IMR-90 (cell line): ENCODE data around the gene BPIFA3. TPM values are rescaled to one million over a fixed set of nuclear protein-coding genes. Genes with fewer than 3 reads are reported as not detected.

ENCODE experiments used
- ATAC-seq: fragments of 200-7000 bp; cut with Tn5 transposase; 2 replicates; pipeline ENCODE4 v1.9.1; 2020; ENCODE audit warnings: low read depth, mild to moderate bottlenecking, moderate library complexity
- BruUV-seq: library from RNA; stranded (reverse); fragments of 400-500 nt; replicated peaks from 2 replicates; lab custom pipeline; 2021; lab: Mats Ljungman, UMichigan
- CTCF ChIA-PET: fragments of 300-600 bp; formaldehyde crosslinking; extraction: SDS; loops from one replicate; lab custom pipeline; 2021; ENCODE audit warnings: antibody characterized with exemption; lab: Yijun Ruan, JAX
- POLR2A ChIA-PET: fragments of 300-600 bp; sonication (Branson Sonifier 250); formaldehyde crosslinking; loops from one replicate; lab custom pipeline; 2022; ENCODE audit warnings: antibody characterized with exemption; ENCODE audit not compliant: unreplicated experiment; lab: Charles Lee
- DNase-seq: peaks from one replicate; pipeline ENCODE4 v3.0.0; 2013
- H2AFZ ChIP-seq: replicated peaks from 2 replicates; pipeline ENCODE3; 2013; ENCODE audit warnings: low read length, mild to moderate bottlenecking; ENCODE audit not compliant: poor library complexity
- H2AK5ac ChIP-seq: 2 replicates; pipeline ENCODE4 v1.6.1; 2013; ENCODE audit warnings: low read depth, low read length, inconsistent platforms
- H2AK9ac ChIP-seq: replicated peaks from 2 replicates; pipeline ENCODE3; 2013; ENCODE audit warnings: mild to moderate bottlenecking, low read depth, low read length, moderate library complexity; ENCODE audit not compliant: poor library complexity
- H2BK120ac ChIP-seq: 2 replicates; pipeline ENCODE4 v1.6.1; 2013; ENCODE audit warnings: low read depth, low read length, inconsistent platforms
- H2BK15ac ChIP-seq: 3 replicates; pipeline ENCODE4 v1.6.1; 2013; ENCODE audit warnings: low read depth, low read length, inconsistent platforms
- H2BK20ac ChIP-seq: 2 replicates; pipeline ENCODE4 v1.6.1; 2013; ENCODE audit warnings: low read depth, mild to moderate bottlenecking, inconsistent platforms, low read length, moderate library complexity
- H2BK5ac ChIP-seq: 2 replicates; pipeline ENCODE4 v1.6.1; 2013; ENCODE audit warnings: mild to moderate bottlenecking, low read depth, low read length, inconsistent platforms; ENCODE audit not compliant: poor library complexity, severe bottlenecking
- H3K14ac ChIP-seq: replicated peaks from 2 replicates; pipeline ENCODE4 v1.6.1; 2013; ENCODE audit warnings: low read depth, low read length, inconsistent platforms
- H3K18ac ChIP-seq: 2 replicates; pipeline ENCODE4 v1.6.1; 2013; ENCODE audit warnings: low read depth, low read length, control low read depth
- H3K23ac ChIP-seq: 2 replicates; pipeline ENCODE4 v1.6.1; 2013; ENCODE audit warnings: low read depth, low read length, inconsistent platforms
- H3K27ac ChIP-seq: 2 replicates; pipeline ENCODE4 v1.5.1; 2013; ENCODE audit warnings: mild to moderate bottlenecking, control low read depth, low read length; ENCODE audit not compliant: insufficient read depth
- H3K27me3 ChIP-seq: 2 replicates; pipeline ENCODE4 v1.6.1; 2013; ENCODE audit warnings: low read length; ENCODE audit not compliant: control insufficient read depth, insufficient read depth
- H3K36me3 ChIP-seq: 2 replicates; pipeline ENCODE4 v1.6.1; 2013; ENCODE audit warnings: low read length, mixed read lengths; ENCODE audit not compliant: control insufficient read depth, insufficient read depth
- H3K4ac ChIP-seq: 2 replicates; pipeline ENCODE4 v1.6.1; 2013; ENCODE audit warnings: low read depth, low read length, inconsistent platforms
- H3K4me1 ChIP-seq: 2 replicates; pipeline ENCODE4 v1.6.1; 2013; ENCODE audit warnings: low read length, mixed read lengths; ENCODE audit not compliant: control insufficient read depth, insufficient read depth
- H3K4me2 ChIP-seq: 2 replicates; pipeline ENCODE4 v1.6.1; 2013; ENCODE audit warnings: low read depth, mild to moderate bottlenecking, control low read depth, low read length, moderate library complexity
- H3K4me3 ChIP-seq: 2 replicates; pipeline ENCODE4 v1.5.1; 2013; ENCODE audit warnings: low read depth, mild to moderate bottlenecking, control low read depth, low read length, moderate library complexity; ENCODE audit not compliant: insufficient read depth
- H3K56ac ChIP-seq: 2 replicates; pipeline ENCODE4 v1.6.1; 2013; ENCODE audit warnings: low read length, inconsistent platforms; ENCODE audit not compliant: insufficient read depth; ENCODE audit errors: extremely low read depth
- H3K79me1 ChIP-seq, 2 experiments: 2 replicates each; pipeline ENCODE4 v1.6.1; 2013; ENCODE audit warnings: low read length in 2 of 2, inconsistent platforms in 1 of 2, low read depth in 1 of 2
- H3K9ac ChIP-seq: 2 replicates; pipeline ENCODE4 v1.6.1; 2013; ENCODE audit warnings: low read depth, low read length, control low read depth
- H3K9me1 ChIP-seq: 2 replicates; pipeline ENCODE4 v1.6.1; 2013; ENCODE audit warnings: low read length, inconsistent platforms; ENCODE audit not compliant: insufficient read depth
- H3K9me3 ChIP-seq: 2 replicates; pipeline ENCODE4 v1.6.1; 2013; ENCODE audit warnings: low read length; ENCODE audit not compliant: control insufficient read depth, insufficient read depth
- H4K20me1 ChIP-seq: 2 replicates; pipeline ENCODE4 v1.6.1; 2013; ENCODE audit warnings: low read length, inconsistent platforms; ENCODE audit not compliant: insufficient read depth
- H4K5ac ChIP-seq: 2 replicates; pipeline ENCODE4 v1.6.1; 2013; ENCODE audit warnings: mild to moderate bottlenecking, low read depth, low read length, control low read depth
- H4K8ac ChIP-seq, 2 experiments: 2 replicates each; pipeline ENCODE4 v1.6.1; 2013; ENCODE audit warnings: low read depth in 2 of 2, low read length in 2 of 2, control low read depth in 1 of 2, inconsistent platforms in 1 of 2
- H4K91ac ChIP-seq: 2 replicates; pipeline ENCODE4 v1.6.1; 2013; ENCODE audit warnings: low read depth, low read length, inconsistent platforms; ENCODE audit not compliant: insufficient read depth
- MAFK ChIP-seq: IDR thresholded peaks from 2 replicates; pipeline ENCODE4 v1.6.1; 2012; ENCODE audit warnings: low read depth, low read length, improper control_type of control experiment
- MAZ ChIP-seq: IDR thresholded peaks from 2 replicates; pipeline ENCODE4 v1.6.1; 2012; ENCODE audit warnings: low read depth, mild to moderate bottlenecking, low read length, improper control_type of control experiment, moderate library complexity, borderline replicate concordance
- MXI1 ChIP-seq: IDR thresholded peaks from 2 replicates; pipeline ENCODE4 v1.6.1; 2012; ENCODE audit warnings: low read depth, mild to moderate bottlenecking, low read length, moderate library complexity, borderline replicate concordance
- WGBS, 2 experiments: methylation state at CpG; one replicate each; pipeline versions ENCODE4 v1.1.5 to v1.1.7; 2013; ENCODE audit warnings: missing lambda C conversion rate in 2 of 2; ENCODE audit not compliant: insufficient read length in 1 of 2; ENCODE audit errors: extremely low coverage in 2 of 2; 5-methylcytosine and 5-hydroxymethylcytosine counted together
- dilution Hi-C: fragments of 300-500 bp; cut with HindIII; formaldehyde crosslinking; loops from one replicate; pipeline ENCODE4 v1.14.3; 2018; ENCODE audit warnings: low sequenced_read_pairs; ENCODE audit not compliant: unreplicated experiment
- in situ Hi-C: fragments of 300-500 bp; cut with MboI; formaldehyde crosslinking; loops from 3 replicates; pipeline ENCODE4 v1.14.3; 2019; ENCODE audit warnings: low sequenced_read_pairs, inconsistent platforms, mixed read lengths
- intact Hi-C: fragments of 100-400 bp; cut with micrococcal nuclease; formaldehyde crosslinking; loops from 2 replicates; pipeline ENCODE4 v1.10.0; 2022
- polyA plus RNA-seq, 3 experiments: library from polyadenylated mRNA; depleted of rRNA; stranded (reverse); fragments of >200 nt; gene quantifications; 2 replicates each; pipeline ENCODE4 v1.2.3, GENCODE V29; 2012; ENCODE audit warnings: low replicate concordance in 1 of 3
- total RNA-seq: library from RNA; depleted of rRNA; stranded (reverse); fragments of >200 nt; gene quantifications from 2 replicates; pipeline ENCODE4 v1.2.3, GENCODE V29; 2012
- TF ChIP-seq, protein P1 (sequence below): conservative IDR thresholded peaks from 2 replicates; pipeline ENCODE4 v1.5.1; 2012; ENCODE audit warnings: mild to moderate bottlenecking, low read depth, low read length, improper control_type of control experiment

BPIFA3 gene
- total and polyA plus RNA-seq, 2 of the 4 experiments (the other 2 are of a cell fraction) = not detected

DNA sequence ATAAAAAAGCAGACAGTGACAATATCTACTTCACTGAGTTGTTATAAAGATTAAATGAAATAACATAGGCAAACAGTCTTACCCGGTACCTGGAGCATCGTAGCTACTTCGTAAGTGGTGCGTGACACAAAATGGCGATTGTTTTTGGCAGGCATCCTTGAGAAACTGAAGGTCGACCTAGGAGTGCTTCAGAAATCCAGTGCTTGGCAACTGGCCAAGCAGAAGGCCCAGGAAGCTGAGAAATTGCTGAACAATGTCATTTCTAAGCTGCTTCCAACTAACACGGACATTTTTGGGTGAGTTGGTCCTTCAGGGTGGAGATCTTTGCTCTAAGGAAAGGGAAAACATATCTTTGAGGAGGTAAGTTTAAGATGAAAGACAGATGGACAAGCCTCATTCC, 44.4 kb upstream of the BPIFA3 start:
- no peak overlapping the region for H2AFZ ChIP-seq
- H3K9me3 ChIP-seq = no peaks in the 10 kb centered on the region
- no peaks in the 10 kb centered on the region for H4K20me1 ChIP-seq
- TF ChIP-seq MAFK (no peak), MAZ (no peak), MXI1 (no peak)
- TF ChIP-seq, protein P1, sequence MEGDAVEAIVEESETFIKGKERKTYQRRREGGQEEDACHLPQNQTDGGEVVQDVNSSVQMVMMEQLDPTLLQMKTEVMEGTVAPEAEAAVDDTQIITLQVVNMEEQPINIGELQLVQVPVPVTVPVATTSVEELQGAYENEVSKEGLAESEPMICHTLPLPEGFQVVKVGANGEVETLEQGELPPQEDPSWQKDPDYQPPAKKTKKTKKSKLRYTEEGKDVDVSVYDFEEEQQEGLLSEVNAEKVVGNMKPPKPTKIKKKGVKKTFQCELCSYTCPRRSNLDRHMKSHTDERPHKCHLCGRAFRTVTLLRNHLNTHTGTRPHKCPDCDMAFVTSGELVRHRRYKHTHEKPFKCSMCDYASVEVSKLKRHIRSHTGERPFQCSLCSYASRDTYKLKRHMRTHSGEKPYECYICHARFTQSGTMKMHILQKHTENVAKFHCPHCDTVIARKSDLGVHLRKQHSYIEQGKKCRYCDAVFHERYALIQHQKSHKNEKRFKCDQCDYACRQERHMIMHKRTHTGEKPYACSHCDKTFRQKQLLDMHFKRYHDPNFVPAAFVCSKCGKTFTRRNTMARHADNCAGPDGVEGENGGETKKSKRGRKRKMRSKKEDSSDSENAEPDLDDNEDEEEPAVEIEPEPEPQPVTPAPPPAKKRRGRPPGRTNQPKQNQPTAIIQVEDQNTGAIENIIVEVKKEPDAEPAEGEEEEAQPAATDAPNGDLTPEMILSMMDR = no peak
- in situ Hi-C loops (no loop called here), dilution Hi-C loops (no loop called here), intact Hi-C loops (no loop called here)
- H3K14ac ChIP-seq = no peak overlapping the region
- H3K9me1 ChIP-seq = no peaks in the 10 kb centered on the region
- no peak overlapping the region for H3K4ac ChIP-seq
- ATAC-seq = no peak
- no peaks in the 10 kb centered on the region for H3K36me3 ChIP-seq
- 29% methylated on average over 6 of the region's 7 CpGs; no CpG with 5 or more reads in 1 of the 2 experiments for WGBS, 2 experiments
- no peak overlapping the region for H4K8ac ChIP-seq
- H3K23ac ChIP-seq = no peak overlapping the region
- H2AK9ac ChIP-seq = no peak overlapping the region
- H2BK120ac ChIP-seq = no peak overlapping the region
- ChIA-PET POLR2A (no interaction called here), CTCF (no interaction called here)
- H3K4me1 ChIP-seq = no peaks in the 10 kb centered on the region
- no peak overlapping the region for H3K4me3 ChIP-seq
- no TSS peak for BruUV-seq
- DNase-seq = no peak
- no peak overlapping the region for H3K4me2 ChIP-seq
- H3K79me1 ChIP-seq = no peaks in the 10 kb centered on the region
- H3K56ac ChIP-seq = no peak overlapping the region
- H3K9ac ChIP-seq = no peak overlapping the region
- H4K91ac ChIP-seq = no peak overlapping the region
- H3K18ac ChIP-seq = no peak overlapping the region
- H2BK15ac ChIP-seq = no peak overlapping the region
- no peak overlapping the region for H4K5ac ChIP-seq
- no peak overlapping the region for H3K27ac ChIP-seq
- H2AK5ac ChIP-seq = no peak overlapping the region
- no peaks in the 10 kb centered on the region; the same call in 1 of the 2 replicates for H3K27me3 ChIP-seq
- H2BK5ac ChIP-seq = no peak overlapping the region
- H2BK20ac ChIP-seq = no peak overlapping the region
